Stomach (tissue), 9 donors: ENCODE results near the gene CA6. TPM values are rescaled to one million over a fixed set of nuclear protein-coding genes. Genes with fewer than 3 reads are reported as not detected.

Experiments used
- DNase-seq, 2 donors: peaks; one replicate each; pipeline versions ENCODE4 v3.0.0 to v3.0.0-alpha.2; 2013 to 2019
- H3K27ac ChIP-seq, 5 donors: fragments of 200-600 bp in 4 of 5; sonication (generic) in 4 of 5; one replicate each; pipeline ENCODE4 v1.5.1; 2013 to 2019; ENCODE audit warnings: mild to moderate bottlenecking in 1 of 5, moderate library complexity in 1 of 5
- H3K27me3 ChIP-seq, 3 donors: fragments of 200-600 bp; sonication (generic); one replicate each; pipeline ENCODE4 v1.5.1; 2017 to 2019; ENCODE audit warnings: mixed run types in 1 of 3
- H3K36me3 ChIP-seq, 4 donors: fragments of 200-600 bp; sonication (generic); 1 replicate in 3 of 4; 2 replicates in 1 of 4; pipeline ENCODE4 v1.5.1; 2016 to 2019
- H3K4me1 ChIP-seq, 4 donors: fragments of 200-600 bp; sonication (generic); one replicate each; pipeline ENCODE4 v1.5.1; 2016 to 2019
- H3K4me3 ChIP-seq, 4 donors: fragments of 200-600 bp; sonication (generic) in 3 of 4; one replicate each; pipeline ENCODE4 v1.5.1; 2016 to 2019; ENCODE audit warnings: mild to moderate bottlenecking in 1 of 4
- H3K9me3 ChIP-seq, 4 donors: fragments of 200-600 bp; sonication (generic); one replicate each; pipeline ENCODE4 v1.5.1; 2016 to 2019
- CTCF ChIP-seq, 7 experiments: fragments of 450-650 bp in 4 of 7; fragments of 200-600 bp in 3 of 7; sonication (generic) in 3 of 7; IDR thresholded peaks; one replicate each; pipeline ENCODE4 v1.5.1; 2016 to 2019; ENCODE audit warnings: antibody characterized with exemption in 7 of 7, control low read depth in 2 of 7, mild to moderate bottlenecking in 1 of 7
- EP300 ChIP-seq: sonication (generic); formaldehyde crosslinking; IDR thresholded peaks from one replicate; pipeline ENCODE4 v1.6.1; 2017; ENCODE audit warnings: antibody characterized with exemption
- POLR2A ChIP-seq, 4 donors: fragments of 450-650 bp; IDR thresholded peaks; one replicate each; pipeline ENCODE4 v1.6.1; 2016; ENCODE audit warnings: antibody characterized with exemption in 4 of 4, control low read depth in 2 of 4, mild to moderate bottlenecking in 1 of 4, moderate library complexity in 1 of 4
- POLR2AphosphoS5 ChIP-seq, 3 donors: sonication (generic); formaldehyde crosslinking; IDR thresholded peaks; one replicate each; pipeline ENCODE4 v1.6.1; 2016; ENCODE audit warnings: antibody characterized with exemption in 3 of 3
- WGBS, 5 donors: extraction: QIAGEN DNeasy Blood & Tissue Kit in 3 of 5; methylation state at CpG; one replicate each; pipeline versions ENCODE4 v1.1.5 to v1.1.7; 2013 to 2018; 5-methylcytosine and 5-hydroxymethylcytosine counted together
- intact Hi-C: fragments of 100-400 bp; cut with DNase I; formaldehyde crosslinking; loops from one replicate; pipeline ENCODE4 v1.15.1; 2023; ENCODE audit warnings: low total_unique reads
- polyA plus RNA-seq, 3 donors: library from polyadenylated mRNA; stranded (reverse); fragments of 200-250 nt; gene quantifications; one replicate each; pipeline ENCODE4 v1.2.3, GENCODE V29; 2013
- total RNA-seq, 5 donors: library from RNA; depleted of rRNA; stranded (reverse); fragments of >200 nt; gene quantifications; one replicate each; pipeline versions ENCODE4 v1.1.0 to v1.2.3, GENCODE V29; 2014 to 2016
- donor health status: healthy with polysubstance abuse.
- donor health status: Bipolar disorder and iron deficiency.
- donor health status: healthy.

CA6 gene
- total and polyA plus RNA-seq, 8 donors: not detected

DNA sequence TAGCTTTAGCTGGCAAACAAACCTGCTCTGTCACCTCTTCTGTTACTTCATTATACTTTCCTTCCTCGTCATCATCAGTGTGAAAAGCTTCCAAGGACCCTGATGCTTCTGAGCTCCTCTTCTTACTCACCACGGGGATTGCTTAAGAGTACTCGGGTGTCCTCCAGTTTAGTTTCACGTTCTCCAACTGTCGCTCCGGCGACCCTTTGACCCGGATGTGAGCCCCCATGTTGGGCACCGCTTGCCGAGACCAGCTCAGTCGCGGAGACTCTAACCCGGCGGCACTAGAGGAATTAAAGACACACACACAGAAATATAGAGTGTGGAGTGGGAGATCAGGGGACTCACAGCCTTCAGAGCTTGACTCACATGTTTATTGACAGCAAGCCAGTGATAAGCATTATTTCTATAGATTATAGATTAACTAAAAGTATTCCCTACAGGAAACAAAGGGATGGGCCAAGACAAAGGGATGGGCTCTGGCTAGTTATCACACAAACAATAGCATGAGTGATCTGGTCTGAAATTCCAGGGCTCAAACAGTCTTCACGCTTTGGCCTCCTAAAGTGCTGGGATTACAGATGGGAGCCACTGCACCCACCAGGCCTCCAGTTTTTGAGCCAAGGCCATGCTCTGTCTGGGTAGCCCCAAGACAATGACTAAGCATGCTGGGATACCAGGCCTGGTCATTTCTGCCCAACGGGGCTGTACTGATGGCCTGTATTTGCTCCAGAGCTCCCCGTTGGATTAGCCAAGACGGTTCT is 37.1 kb upstream of the CA6 start:
- TF ChIP-seq POLR2AphosphoS5 (IDR thresholded peaks at IDR 0.05): no peak
- no peak for TF ChIP-seq EP300
- TF ChIP-seq CTCF (IDR thresholded peaks at IDR 0.05): no peak
- no peak for TF ChIP-seq POLR2A (IDR thresholded peaks at IDR 0.05)
- intact Hi-C loops: no loop called here
- H3K4me1 ChIP-seq: peaks cover 0 to 11% (median 8%) of the 10 kb centered on the region in 4 donors
- H3K27ac ChIP-seq: no peak overlapping the region
- no peaks in the 10 kb centered on the region for H3K27me3 ChIP-seq
- no peak overlapping the region for H3K4me3 ChIP-seq
- WGBS, 5 donors: 67 to 80% (median 72%) methylated on average over 18 of the region's 18 CpGs
- no peaks in the 10 kb centered on the region for H3K9me3 ChIP-seq
- DNase-seq: no peak
- H3K36me3 ChIP-seq: no peaks in the 10 kb centered on the region

GRCh38 chr1:8910331-8910730 is 35.3 kb upstream of the CA6 start:
- 69 to 91% (median 77%) methylated on average over 3 of the region's 3 CpGs for WGBS, 5 donors

GRCh38 chr1:8910914-8911313 is 34.8 kb upstream of the CA6 start:
- no peak for DNase-seq
- no peaks in the 10 kb centered on the region for H3K4me1 ChIP-seq
- no peaks in the 10 kb centered on the region for H3K27me3 ChIP-seq
- H3K36me3 ChIP-seq: no peaks in the 10 kb centered on the region
- H3K9me3 ChIP-seq: no peaks in the 10 kb centered on the region
- intact Hi-C loops: no loop called here
- H3K27ac ChIP-seq: no peak overlapping the region
- no peak for TF ChIP-seq EP300
- no peak for TF ChIP-seq POLR2A (IDR thresholded peaks at IDR 0.05)
- no peak for TF ChIP-seq POLR2AphosphoS5 (IDR thresholded peaks at IDR 0.05)
- TF ChIP-seq CTCF (IDR thresholded peaks at IDR 0.05): no peak
- WGBS, 5 donors: 71 to 75% (median 73%) methylated on average over 6 of the region's 6 CpGs
- no peak overlapping the region for H3K4me3 ChIP-seq

More at GRCh38 chr1:8910331-8910730, 35.3 kb upstream of the CA6 start:
- DNase-seq: no peak
- Histone ChIP-seq H3K36me3 (no peaks in the 10 kb centered on the region), H3K4me1 (no peaks in the 10 kb centered on the region), H3K4me3 (no peak overlapping the region), H3K27ac (no peak overlapping the region), H3K9me3 (no peaks in the 10 kb centered on the region), H3K27me3 (no peaks in the 10 kb centered on the region)
- TF ChIP-seq POLR2A (IDR thresholded peaks at IDR 0.05): no peak
- TF ChIP-seq EP300: no peak
- no peak for TF ChIP-seq CTCF (IDR thresholded peaks at IDR 0.05)
- TF ChIP-seq POLR2AphosphoS5 (IDR thresholded peaks at IDR 0.05): no peak
- intact Hi-C loops: no loop called here

DNA sequence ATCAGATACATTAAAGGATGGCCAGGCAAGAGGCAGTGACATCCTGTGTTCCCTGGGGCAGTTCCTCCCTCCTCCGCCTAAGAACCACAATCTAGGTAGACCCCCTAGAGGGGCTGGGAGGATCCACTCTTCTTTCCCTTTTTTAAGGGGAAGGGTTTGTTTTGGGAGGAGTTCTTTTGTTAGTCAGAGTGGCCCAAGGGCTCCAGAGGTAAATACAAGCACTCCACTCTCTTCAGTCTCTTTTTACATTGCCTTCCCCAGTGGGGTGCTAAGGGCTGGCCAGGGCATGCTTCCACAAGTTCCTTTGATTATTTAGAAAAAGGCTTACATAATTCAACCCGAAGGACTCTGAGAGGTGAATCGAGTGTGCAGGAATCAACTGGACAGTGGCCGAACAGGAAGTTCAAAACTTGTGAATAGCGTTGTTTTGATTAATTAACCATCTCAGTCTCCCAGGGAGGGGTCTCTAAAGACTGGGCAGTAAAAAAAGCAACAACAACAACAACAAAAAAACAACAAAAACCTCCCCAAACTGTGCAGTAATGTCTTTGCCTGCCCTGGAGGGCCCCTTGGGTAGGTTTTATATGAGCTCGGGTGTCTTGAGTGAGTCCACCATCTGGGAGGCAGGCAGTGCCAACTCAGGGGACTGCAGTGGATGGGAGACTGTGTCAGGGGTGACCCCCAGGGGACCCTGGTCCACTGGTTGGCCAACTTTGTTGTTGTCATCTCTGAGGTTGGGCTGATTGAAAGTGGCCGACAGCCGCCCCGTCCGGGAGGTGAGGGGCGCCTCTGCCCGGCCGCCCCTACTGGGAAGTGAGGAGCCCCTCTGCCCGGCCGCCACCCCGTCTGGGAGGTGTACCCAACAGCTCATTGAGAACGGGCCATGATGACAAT is 34.0 kb upstream of the CA6 start:
- DNase-seq: no peak
- 84 to 93% (median 87%) methylated on average over 6 to 16 of the region's 17 CpGs for WGBS, 5 donors
- Histone ChIP-seq H3K27ac (no peak overlapping the region), H3K4me3 (no peak overlapping the region), H3K27me3 (no peaks in the 10 kb centered on the region), H3K4me1 (no peaks in the 10 kb centered on the region), H3K9me3 (no peaks in the 10 kb centered on the region), H3K36me3 (no peaks in the 10 kb centered on the region)
- TF ChIP-seq EP300 (no peak), POLR2A (IDR thresholded peaks at IDR 0.05) (no peak), CTCF (IDR thresholded peaks at IDR 0.05) (no peak), POLR2AphosphoS5 (IDR thresholded peaks at IDR 0.05) (no peak)
- intact Hi-C loops: no loop called here
